OCI-LY3 (cell line): ENCODE data around the gene TRIM26.

Source experiments
- H2AFZ ChIP-seq: fragments of 200-600, 300-600 bp; shearing (Covaris generic); 2 replicates; pipeline ENCODE4 v1.6.0; 2014; ENCODE audit warnings: antibody characterized with exemption, low read depth, low read length
- H3K27ac ChIP-seq: fragments of 200-600, 300-600 bp; sonication (generic); 2 replicates; pipeline ENCODE4 v1.5.1; 2014; ENCODE audit warnings: mild to moderate bottlenecking, low read length, moderate library complexity, mixed read lengths
- H3K27me3 ChIP-seq: fragments of 200-600, 300-600 bp; sonication (generic); 2 replicates; pipeline ENCODE4 v1.6.1; 2014; ENCODE audit warnings: low read depth, low read length, mixed read lengths
- H3K36me3 ChIP-seq: fragments of 200-600, 300-600 bp; sonication (generic); replicated peaks from 2 replicates; pipeline ENCODE3; 2014; ENCODE audit warnings: low read depth, low read length, mixed read lengths
- H3K4me1 ChIP-seq: fragments of 300-600, 200-600 bp; sonication (generic); 2 replicates; pipeline ENCODE4 v1.6.1; 2014; ENCODE audit warnings: low read length, mixed read lengths
- H3K4me2 ChIP-seq: fragments of 200-600, 300-600 bp; sonication (generic); 2 replicates; pipeline ENCODE4 v1.6.1; 2014; ENCODE audit warnings: low read length, mixed read lengths
- H3K4me3 ChIP-seq: fragments of 300-600, 200-600 bp; sonication (generic); 2 replicates; pipeline ENCODE4 v1.5.1; 2014; ENCODE audit warnings: antibody characterized with exemption, mild to moderate bottlenecking, low read length, moderate library complexity
- H3K79me2 ChIP-seq: fragments of 300-600, 200-600 bp; shearing (Covaris generic); 2 replicates; pipeline ENCODE4 v1.6.1; 2014; ENCODE audit warnings: mild to moderate bottlenecking, low read length, mixed read lengths
- H3K9ac ChIP-seq: fragments of 300-600, 200-600 bp; shearing (Covaris generic); 2 replicates; pipeline ENCODE4 v1.6.0; 2014; ENCODE audit warnings: mild to moderate bottlenecking, low read length, moderate library complexity
- H3K9me3 ChIP-seq: fragments of 200-600, 300-600 bp; shearing (Covaris generic); 2 replicates; pipeline ENCODE4 v1.6.1; 2014; ENCODE audit warnings: low read length, mixed read lengths; ENCODE audit not compliant: insufficient read depth
- H4K20me1 ChIP-seq: fragments of 200-600, 300-600 bp; sonication (generic); 2 replicates; pipeline ENCODE4 v1.6.1; 2016; ENCODE audit warnings: low read length, mixed read lengths; ENCODE audit not compliant: insufficient read depth
- CTCF ChIP-seq: fragments of 200-600, 300-600 bp; sonication (generic); IDR thresholded peaks from 2 replicates; pipeline ENCODE4 v1.5.1; 2014; ENCODE audit warnings: antibody characterized with exemption, low read length, low read depth
- EZH2phosphoT487 ChIP-seq: fragments of 200-600 bp; shearing (Covaris generic); IDR thresholded peaks from 2 replicates; pipeline ENCODE4 v1.6.1; 2018; ENCODE audit warnings: antibody characterized with exemption, mixed run types, low read depth

Gene TRIM26

GRCh38 chr6:30211306-30211705 lies 1.9 kb downstream of the TRIM26 start:
- Histone ChIP-seq H3K27me3 (no peaks in the 10 kb centered on the region), H3K4me2 (peak overlapping the region; percentile 68), H3K36me3 (peaks cover 9% of the 10 kb centered on the region), H3K4me1 (peaks cover 22% of the 10 kb centered on the region), H3K4me3 (no peak overlapping the region), H2AFZ (no peak overlapping the region), H3K79me2 (peaks cover 64% of the 10 kb centered on the region), H3K27ac (no peak overlapping the region), H3K9ac (no peak overlapping the region), H4K20me1 (peaks cover 45% of the 10 kb centered on the region), H3K9me3 (no peaks in the 10 kb centered on the region)
- no peak for TF ChIP-seq CTCF
- TF ChIP-seq EZH2phosphoT487: no peak

GRCh38 chr6:30207619-30208295 lies 5.4 kb downstream of the TRIM26 start:
- Histone ChIP-seq H3K9me3 (no peaks in the 10 kb centered on the region), H2AFZ (no peak overlapping the region), H3K27me3 (no peaks in the 10 kb centered on the region), H3K9ac (no peak overlapping the region), H3K4me2 (no peak overlapping the region), H3K4me3 (no peak overlapping the region), H3K27ac (no peak overlapping the region), H3K79me2 (peaks cover 82% of the 10 kb centered on the region), H3K36me3 (peaks cover 16% of the 10 kb centered on the region), H4K20me1 (peaks cover 53% of the 10 kb centered on the region), H3K4me1 (peaks cover 22% of the 10 kb centered on the region)
- TF ChIP-seq CTCF (no peak), EZH2phosphoT487 (no peak)

- peaks cover 59% of the 10 kb centered on the region for H4K20me1 ChIP-seq
- peaks cover 16% of the 10 kb centered on the region for H3K36me3 ChIP-seq
- no peaks in the 10 kb centered on the region for H3K9me3 ChIP-seq
- no peak overlapping the region for H3K4me3 ChIP-seq
- peaks cover 19% of the 10 kb centered on the region for H3K4me1 ChIP-seq
- no peak overlapping the region for H3K27ac ChIP-seq
- peaks cover 74% of the 10 kb centered on the region for H3K79me2 ChIP-seq
- no peak overlapping the region for H3K4me2 ChIP-seq
- H3K9ac ChIP-seq: no peak overlapping the region
- TF ChIP-seq CTCF: no peak
- TF ChIP-seq EZH2phosphoT487: no peak
- no peaks in the 10 kb centered on the region for H3K27me3 ChIP-seq
- no peak overlapping the region for H2AFZ ChIP-seq
These were observed 6.2 kb downstream of the TRIM26 start for GRCh38 chr6:30206799-30207618.

- no peak overlapping the region for H3K27ac ChIP-seq
- TF ChIP-seq CTCF (no peak), EZH2phosphoT487 (no peak)
- H4K20me1 ChIP-seq: peaks cover 57% of the 10 kb centered on the region
- peaks cover 18% of the 10 kb centered on the region for H3K36me3 ChIP-seq
- peaks cover 15% of the 10 kb centered on the region for H3K4me1 ChIP-seq
- H2AFZ ChIP-seq: no peak overlapping the region
- H3K4me3 ChIP-seq: no peak overlapping the region
- peaks cover 66% of the 10 kb centered on the region for H3K79me2 ChIP-seq
- H3K27me3 ChIP-seq: no peaks in the 10 kb centered on the region
- H3K4me2 ChIP-seq: no peak overlapping the region
- no peaks in the 10 kb centered on the region for H3K9me3 ChIP-seq
- no peak overlapping the region for H3K9ac ChIP-seq
These were observed 7.1 kb downstream of the TRIM26 start for GRCh38 chr6:30206152-30206551.
